Measurements from ENCODE around the gene RPGRIP1L. TPM values are rescaled to one million over a fixed set of nuclear protein-coding genes. Genes with fewer than 3 reads are reported as not detected.

The RPGRIP1L gene
- total RNA-seq, 4 donors from 2014 or later, result 4.4 to 7.1 (median 6.6) TPM

GRCh38 chr16:53713403-53714204 is 9.9 kb upstream of the RPGRIP1L start:
- 61 to 69% methylated on average over 3 of the region's 3 CpGs for WGBS, 2 donors
- Histone ChIP-seq H3K4me3 (no peak overlapping the region), H3K27me3 (no peaks in the 10 kb centered on the region), H3K27ac (no peak overlapping the region), H3K9me3 (no peaks in the 10 kb centered on the region), H3K36me3 (no peaks in the 10 kb centered on the region), H3K4me1 (peaks cover 0 to 40% (median 9%) of the 10 kb centered on the region in 4 donors)
- TF ChIP-seq POLR2A (IDR thresholded peaks at IDR 0.05) (no peak), EP300 (IDR thresholded peaks at IDR 0.05) (no peak)
- TF ChIP-seq, protein P1, sequence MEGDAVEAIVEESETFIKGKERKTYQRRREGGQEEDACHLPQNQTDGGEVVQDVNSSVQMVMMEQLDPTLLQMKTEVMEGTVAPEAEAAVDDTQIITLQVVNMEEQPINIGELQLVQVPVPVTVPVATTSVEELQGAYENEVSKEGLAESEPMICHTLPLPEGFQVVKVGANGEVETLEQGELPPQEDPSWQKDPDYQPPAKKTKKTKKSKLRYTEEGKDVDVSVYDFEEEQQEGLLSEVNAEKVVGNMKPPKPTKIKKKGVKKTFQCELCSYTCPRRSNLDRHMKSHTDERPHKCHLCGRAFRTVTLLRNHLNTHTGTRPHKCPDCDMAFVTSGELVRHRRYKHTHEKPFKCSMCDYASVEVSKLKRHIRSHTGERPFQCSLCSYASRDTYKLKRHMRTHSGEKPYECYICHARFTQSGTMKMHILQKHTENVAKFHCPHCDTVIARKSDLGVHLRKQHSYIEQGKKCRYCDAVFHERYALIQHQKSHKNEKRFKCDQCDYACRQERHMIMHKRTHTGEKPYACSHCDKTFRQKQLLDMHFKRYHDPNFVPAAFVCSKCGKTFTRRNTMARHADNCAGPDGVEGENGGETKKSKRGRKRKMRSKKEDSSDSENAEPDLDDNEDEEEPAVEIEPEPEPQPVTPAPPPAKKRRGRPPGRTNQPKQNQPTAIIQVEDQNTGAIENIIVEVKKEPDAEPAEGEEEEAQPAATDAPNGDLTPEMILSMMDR (IDR thresholded peaks at IDR 0.05), result no peak
- no peak for DNase-seq (ENCODE audit: low spot score in 2 of 2)

GRCh38 chr16:53712065-53712464 is 8.4 kb upstream of the RPGRIP1L start:
- H3K4me3 ChIP-seq, result no peak overlapping the region
- no peaks in the 10 kb centered on the region for H3K27me3 ChIP-seq
- WGBS, 2 donors, result 94 to 96% methylated on average over 2 of the region's 2 CpGs
- peaks cover 0 to 26% (median 9%) of the 10 kb centered on the region in 4 donors for H3K4me1 ChIP-seq
- no peak for DNase-seq (ENCODE audit: low spot score in 2 of 2)
- H3K27ac ChIP-seq, result no peak overlapping the region
- TF ChIP-seq, protein P1 (IDR thresholded peaks at IDR 0.05), result no peak
- TF ChIP-seq EP300 (IDR thresholded peaks at IDR 0.05) (no peak), POLR2A (IDR thresholded peaks at IDR 0.05) (no peak)
- peaks cover 0 to under 1% (median 0%) of the 10 kb centered on the region in 3 donors for H3K36me3 ChIP-seq
- no peaks in the 10 kb centered on the region for H3K9me3 ChIP-seq

- no peak overlapping the region for H3K27ac ChIP-seq
- H3K4me3 ChIP-seq, result no peak overlapping the region
- H3K36me3 ChIP-seq, result peaks cover 0 to 4% (median 0%) of the 10 kb centered on the region in 3 donors
- peaks cover 0 to 26% (median 9%) of the 10 kb centered on the region in 4 donors for H3K4me1 ChIP-seq
- H3K27me3 ChIP-seq, result no peaks in the 10 kb centered on the region
- 94% methylated on average over 3 of the region's 3 CpGs for WGBS, 2 donors
- no peaks in the 10 kb centered on the region for H3K9me3 ChIP-seq
- DNase-seq (ENCODE audit: low spot score in 2 of 2), result no peak
- no peak for TF ChIP-seq POLR2A (IDR thresholded peaks at IDR 0.05)
- TF ChIP-seq EP300 (IDR thresholded peaks at IDR 0.05), result no peak
- TF ChIP-seq, protein P1 (IDR thresholded peaks at IDR 0.05), result no peak
These were observed 7.7 kb upstream of the RPGRIP1L start for GRCh38 chr16:53711390-53711789.

GRCh38 chr16:53708490-53708889 is 4.8 kb upstream of the RPGRIP1L start:
- Histone ChIP-seq H3K36me3 (peaks cover 0 to 4% (median 0%) of the 10 kb centered on the region in 3 donors), H3K27ac (no peak overlapping the region), H3K9me3 (no peaks in the 10 kb centered on the region), H3K27me3 (no peaks in the 10 kb centered on the region), H3K4me3 (no peak overlapping the region), H3K4me1 (peaks cover 6 to 19% (median 9%) of the 10 kb centered on the region in 4 donors)
- WGBS, 2 donors, result 92 to 93% methylated on average over 2 of the region's 2 CpGs
- no peak for DNase-seq (ENCODE audit: low spot score in 2 of 2)
- TF ChIP-seq EP300 (IDR thresholded peaks at IDR 0.05) (no peak), POLR2A (IDR thresholded peaks at IDR 0.05) (no peak)
- TF ChIP-seq, protein P1 (IDR thresholded peaks at IDR 0.05), result no peak

DNA sequence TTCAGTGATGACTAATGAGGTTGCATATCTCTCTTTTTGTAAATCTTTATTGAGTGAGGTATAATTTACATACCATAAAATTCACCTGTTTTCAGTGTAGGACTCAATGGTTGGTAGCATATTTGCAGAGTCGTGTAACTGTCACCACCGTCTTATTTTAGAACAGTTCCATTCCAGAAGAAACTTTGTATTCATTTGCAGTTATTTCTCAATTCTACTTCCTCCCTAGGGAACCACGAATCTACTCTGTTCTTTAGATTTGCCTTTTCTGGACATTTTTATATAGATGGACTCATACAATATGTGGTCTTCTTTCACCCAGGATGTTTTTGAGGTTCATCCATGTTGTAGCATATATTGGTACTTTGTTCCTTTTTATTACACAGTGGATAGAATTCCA is 4.0 kb upstream of the RPGRIP1L start:
- 70 to 76% methylated on average over 3 of the region's 3 CpGs for WGBS, 2 donors
- TF ChIP-seq POLR2A (IDR thresholded peaks at IDR 0.05), result no peak
- TF ChIP-seq, protein P1 (IDR thresholded peaks at IDR 0.05), result no peak
- H3K4me1 ChIP-seq, result peaks cover 6 to 28% (median 9%) of the 10 kb centered on the region in 4 donors
- H3K27me3 ChIP-seq, result no peaks in the 10 kb centered on the region
- H3K9me3 ChIP-seq, result no peaks in the 10 kb centered on the region
- no peak for DNase-seq (ENCODE audit: low spot score in 2 of 2)
- H3K27ac ChIP-seq, result no peak overlapping the region
- H3K36me3 ChIP-seq, result peaks cover 0 to 4% (median 0%) of the 10 kb centered on the region in 3 donors
- no peak overlapping the region for H3K4me3 ChIP-seq

All from tibial nerve (tissue), 4 donors.